Natural killer cell (primary cell): Measurements from ENCODE around the gene DHX34. TPM values are rescaled to one million over a fixed set of nuclear protein-coding genes. Genes with fewer than 3 reads are reported as not detected.
"Not testable (repeated sequence)": the region's sequence is repeated elsewhere in the genome, so short reads cannot be mapped to it uniquely, and the experiment has no call there.

Experiments used
- ATAC-seq, 3 donors: fragments of 150-1000 bp in 2 of 3; fragments of 200-7000 bp in 1 of 3; cut with Tn5 transposase; 1 replicate in 1 of 3; 2 replicates in 2 of 3; pipeline ENCODE4 v1.10.0; 2021; ENCODE audit warnings: mild to moderate bottlenecking in 2 of 3, moderate library complexity in 2 of 3
- DNase-seq, 2 donors: peaks; one replicate each; pipeline versions ENCODE4 v3.0.0 to v3.0.0-alpha.2; 2013 to 2021; ENCODE audit warnings: mixed read lengths in 1 of 2
- H3K27ac ChIP-seq: one replicate; pipeline ENCODE4 v1.5.1; 2013; ENCODE audit warnings: mild to moderate bottlenecking, low read length
- H3K27me3 ChIP-seq: one replicate; pipeline ENCODE4 v1.6.1; 2013; ENCODE audit warnings: low read length; ENCODE audit not compliant: control insufficient read depth, insufficient read depth
- H3K36me3 ChIP-seq: one replicate; pipeline ENCODE4 v1.6.1; 2013; ENCODE audit warnings: low read length; ENCODE audit not compliant: control insufficient read depth, insufficient read depth
- H3K4me1 ChIP-seq: one replicate; pipeline ENCODE4 v1.6.1; 2013; ENCODE audit warnings: low read length; ENCODE audit not compliant: control insufficient read depth, insufficient read depth
- H3K4me3 ChIP-seq: one replicate; pipeline ENCODE4 v1.5.1; 2013; ENCODE audit warnings: low read length
- H3K9me3 ChIP-seq: one replicate; pipeline ENCODE4 v1.6.1; 2013; ENCODE audit warnings: low read length; ENCODE audit not compliant: control insufficient read depth, insufficient read depth
- H3K27ac Mint-ChIP-seq, 2 donors: one replicate each; pipeline ENCODE4 v1.8.0; 2022; ENCODE audit warnings: mild to moderate bottlenecking in 2 of 2, mixed read lengths in 2 of 2, moderate library complexity in 1 of 2
- H3K27me3 Mint-ChIP-seq, 2 donors: one replicate each; pipeline ENCODE4 v1.8.0; 2022; ENCODE audit warnings: low read depth in 2 of 2, mixed read lengths in 2 of 2
- H3K36me3 Mint-ChIP-seq: one replicate; pipeline ENCODE4 v1.8.0; 2022; ENCODE audit warnings: mixed read lengths
- H3K4me1 Mint-ChIP-seq, 2 donors: one replicate each; pipeline ENCODE4 v1.8.0; 2022; ENCODE audit warnings: mixed read lengths in 2 of 2
- H3K4me3 Mint-ChIP-seq: one replicate; pipeline ENCODE4 v1.8.0; 2022; ENCODE audit warnings: mild to moderate bottlenecking, moderate library complexity, mixed read lengths
- H3K9me3 Mint-ChIP-seq, 2 donors: one replicate each; pipeline ENCODE4 v1.8.0; 2022; ENCODE audit warnings: mixed read lengths in 2 of 2
- WGBS: methylation state at CpG from one replicate; pipeline ENCODE4 v1.1.7; 2013; ENCODE audit warnings: missing lambda C conversion rate; ENCODE audit not compliant: insufficient coverage; 5-methylcytosine and 5-hydroxymethylcytosine counted together
- intact Hi-C: fragments of 100-400 bp; cut with micrococcal nuclease; formaldehyde crosslinking; loops from one replicate; pipeline ENCODE4 v1.14.2; 2022
- total RNA-seq, 4 donors: library from RNA; stranded (reverse); fragments of 120-200 nt in 1 of 4; gene quantifications; one replicate each; pipeline versions ENCODE4 v1.2.3 to v1.2.4, GENCODE V29; 2013 to 2022
- TF ChIP-seq, protein P1 (sequence below): fragments of 200-600 bp; IDR thresholded peaks from one replicate; pipeline ENCODE4 v1.8.0; 2022; ENCODE audit warnings: antibody characterized with exemption

Gene DHX34
- total RNA-seq, 3 donors from 2014 or later (not counting 1 experiment from before 2014, with no cell fraction given) = 19.8 to 25.9 (median 20.0) TPM

DNA sequence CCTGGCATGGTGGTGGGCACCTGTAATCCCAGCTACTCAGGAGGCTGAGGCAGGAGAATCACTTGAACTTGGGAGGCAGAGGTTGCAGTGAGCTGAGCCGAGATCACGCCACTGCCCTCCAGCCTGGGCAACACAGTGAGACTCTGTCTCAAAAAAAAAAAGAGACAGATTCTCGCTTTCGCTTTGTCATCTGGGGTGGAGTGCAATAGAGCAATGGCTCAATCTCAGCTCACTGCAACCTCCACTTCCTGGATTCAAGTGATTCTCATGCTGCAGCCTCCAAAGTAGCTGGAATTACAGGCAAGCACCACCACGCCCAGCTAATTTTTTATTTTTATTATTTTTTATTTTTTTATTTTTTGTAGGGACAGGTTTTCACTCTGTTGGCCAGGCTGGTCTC lies 39.6 kb downstream of the DHX34 start:
- WGBS = 45% methylated on average over 4 of the region's 5 CpGs
- Histone ChIP-seq H3K4me1 (peaks cover 24% of the 10 kb centered on the region), H3K27ac (peak overlapping the region; percentile 25)
- peak; percentile 59 to 73 (median 64) for ATAC-seq
- DNase-seq, H3K27me3 ChIP-seq, H3K36me3 Mint-ChIP-seq, H3K4me3 Mint-ChIP-seq, intact Hi-C loops, H3K36me3 ChIP-seq, H3K9me3 Mint-ChIP-seq, H3K9me3 ChIP-seq, H3K4me3 ChIP-seq: not testable (repeated sequence)
- Mint-ChIP-seq H3K27me3 (peaks cover 7 to 12% of the 10 kb centered on the region in 2 donors), H3K4me1 (peaks cover 15 to 17% of the 10 kb centered on the region in 2 donors), H3K27ac (peak overlapping the region in 1 of 2 donors; percentile 72)

DNA sequence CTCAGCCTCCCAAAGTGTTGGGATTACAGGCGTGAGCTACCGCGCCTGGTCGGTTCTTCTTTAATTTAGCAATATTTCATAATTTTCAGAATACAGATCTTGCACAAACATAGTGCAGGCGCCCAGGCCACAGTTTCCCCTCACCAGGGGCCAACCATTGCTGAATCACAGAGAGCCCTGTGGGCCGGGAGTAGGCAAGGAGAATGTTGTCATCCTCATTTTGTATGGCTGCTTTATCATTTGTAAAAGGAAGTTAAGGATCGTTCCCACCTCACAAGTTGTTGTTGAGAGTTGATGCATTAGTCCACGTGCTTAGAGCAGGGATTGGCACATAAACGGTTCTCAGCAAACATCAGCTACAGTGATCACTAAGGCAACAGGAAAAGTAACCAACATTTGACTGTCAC lies 40.0 kb downstream of the DHX34 start:
- TF ChIP-seq, protein P1, sequence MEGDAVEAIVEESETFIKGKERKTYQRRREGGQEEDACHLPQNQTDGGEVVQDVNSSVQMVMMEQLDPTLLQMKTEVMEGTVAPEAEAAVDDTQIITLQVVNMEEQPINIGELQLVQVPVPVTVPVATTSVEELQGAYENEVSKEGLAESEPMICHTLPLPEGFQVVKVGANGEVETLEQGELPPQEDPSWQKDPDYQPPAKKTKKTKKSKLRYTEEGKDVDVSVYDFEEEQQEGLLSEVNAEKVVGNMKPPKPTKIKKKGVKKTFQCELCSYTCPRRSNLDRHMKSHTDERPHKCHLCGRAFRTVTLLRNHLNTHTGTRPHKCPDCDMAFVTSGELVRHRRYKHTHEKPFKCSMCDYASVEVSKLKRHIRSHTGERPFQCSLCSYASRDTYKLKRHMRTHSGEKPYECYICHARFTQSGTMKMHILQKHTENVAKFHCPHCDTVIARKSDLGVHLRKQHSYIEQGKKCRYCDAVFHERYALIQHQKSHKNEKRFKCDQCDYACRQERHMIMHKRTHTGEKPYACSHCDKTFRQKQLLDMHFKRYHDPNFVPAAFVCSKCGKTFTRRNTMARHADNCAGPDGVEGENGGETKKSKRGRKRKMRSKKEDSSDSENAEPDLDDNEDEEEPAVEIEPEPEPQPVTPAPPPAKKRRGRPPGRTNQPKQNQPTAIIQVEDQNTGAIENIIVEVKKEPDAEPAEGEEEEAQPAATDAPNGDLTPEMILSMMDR = no peak
- H3K27ac Mint-ChIP-seq = peak overlapping the region in 1 of 2 donors; percentile 72
- H3K27ac ChIP-seq = peak overlapping the region; percentile 50
- DNase-seq = no peak
- ATAC-seq = peak; percentile 25 to 77 (median 41)
- no peak overlapping the region for H3K4me3 ChIP-seq
- intact Hi-C loops = no loop called here
- no peak overlapping the region for H3K4me3 Mint-ChIP-seq
- H3K36me3 Mint-ChIP-seq = no peaks in the 10 kb centered on the region
- H3K4me1 ChIP-seq = peaks cover 21% of the 10 kb centered on the region
- peaks cover 11 to 16% of the 10 kb centered on the region in 2 donors for H3K27me3 Mint-ChIP-seq
- WGBS = 74% methylated on average over 9 of the region's 9 CpGs
- no peaks in the 10 kb centered on the region for H3K27me3 ChIP-seq
- no peaks in the 10 kb centered on the region for H3K9me3 Mint-ChIP-seq
- no peaks in the 10 kb centered on the region for H3K36me3 ChIP-seq
- H3K9me3 ChIP-seq = no peaks in the 10 kb centered on the region
- peaks cover 15 to 17% of the 10 kb centered on the region in 2 donors for H3K4me1 Mint-ChIP-seq

DNA sequence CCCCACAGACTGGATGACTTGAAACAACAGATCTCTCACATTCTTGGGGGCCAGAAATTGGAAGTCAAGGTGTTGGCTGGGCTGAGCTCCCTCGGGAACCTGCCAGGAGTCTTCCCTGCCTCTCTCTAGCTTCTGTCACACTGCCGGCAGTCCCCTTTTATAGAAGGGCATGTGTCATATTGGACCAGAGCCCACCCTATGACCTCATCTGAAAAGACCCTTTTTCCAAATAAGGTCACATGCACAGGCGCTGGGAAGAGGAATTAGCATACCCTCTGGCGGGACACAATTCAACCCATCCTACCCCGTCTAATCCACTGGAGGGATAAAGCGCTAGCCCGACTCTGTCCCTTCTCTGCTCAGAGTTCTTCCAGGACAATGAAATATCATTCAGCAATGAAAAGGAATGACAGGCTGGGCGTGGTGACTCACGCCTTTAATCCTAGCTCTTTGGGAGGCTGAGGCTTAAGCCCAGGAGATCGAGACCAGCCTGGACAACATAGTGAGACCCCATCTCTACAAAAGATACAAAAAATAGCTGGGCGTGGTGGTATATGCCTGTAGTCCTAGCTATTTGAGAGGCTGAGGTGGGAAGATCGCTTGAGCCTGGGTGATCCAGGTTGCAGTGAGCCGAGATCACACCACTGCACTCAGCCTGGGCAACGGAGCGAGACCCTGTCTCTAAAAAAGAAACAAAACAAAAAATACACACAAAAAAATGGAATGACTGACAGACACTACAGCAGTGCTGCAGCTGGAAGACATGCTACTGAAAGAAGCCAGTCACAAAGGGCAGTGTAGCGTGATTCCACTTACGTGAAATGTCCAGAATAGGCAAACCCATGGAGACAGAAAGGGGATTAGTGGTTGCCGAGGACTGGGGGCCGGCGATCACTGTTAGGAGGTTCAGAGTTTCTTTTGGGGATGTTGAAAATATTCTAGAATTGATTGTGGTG lies 41.7 kb downstream of the DHX34 start:
- peak in 1 of 3 donors; percentile 7 for ATAC-seq
- Mint-ChIP-seq H3K27ac (peak overlapping the region in 1 of 2 donors; percentile 72), H3K9me3 (no peaks in the 10 kb centered on the region), H3K4me1 (peaks cover 15 to 17% of the 10 kb centered on the region in 2 donors), H3K4me3 (no peak overlapping the region), H3K27me3 (peaks cover 15 to 23% of the 10 kb centered on the region in 2 donors), H3K36me3 (no peaks in the 10 kb centered on the region)
- no peaks in the 10 kb centered on the region for H3K36me3 ChIP-seq
- H3K27me3 ChIP-seq = no peaks in the 10 kb centered on the region
- no peaks in the 10 kb centered on the region for H3K9me3 ChIP-seq
- H3K4me1 ChIP-seq = peaks cover 21% of the 10 kb centered on the region
- TF ChIP-seq, protein P1 = no peak
- intact Hi-C loops = loop anchor here (1.0 kb wide), 1 partner anchor 95 kb away; no protein-coding TSS in a partner anchor
- DNase-seq = no peak
- H3K27ac ChIP-seq = no peak overlapping the region
- H3K4me3 ChIP-seq = no peak overlapping the region
- WGBS = 86% methylated on average over 20 of the region's 20 CpGs

DNA sequence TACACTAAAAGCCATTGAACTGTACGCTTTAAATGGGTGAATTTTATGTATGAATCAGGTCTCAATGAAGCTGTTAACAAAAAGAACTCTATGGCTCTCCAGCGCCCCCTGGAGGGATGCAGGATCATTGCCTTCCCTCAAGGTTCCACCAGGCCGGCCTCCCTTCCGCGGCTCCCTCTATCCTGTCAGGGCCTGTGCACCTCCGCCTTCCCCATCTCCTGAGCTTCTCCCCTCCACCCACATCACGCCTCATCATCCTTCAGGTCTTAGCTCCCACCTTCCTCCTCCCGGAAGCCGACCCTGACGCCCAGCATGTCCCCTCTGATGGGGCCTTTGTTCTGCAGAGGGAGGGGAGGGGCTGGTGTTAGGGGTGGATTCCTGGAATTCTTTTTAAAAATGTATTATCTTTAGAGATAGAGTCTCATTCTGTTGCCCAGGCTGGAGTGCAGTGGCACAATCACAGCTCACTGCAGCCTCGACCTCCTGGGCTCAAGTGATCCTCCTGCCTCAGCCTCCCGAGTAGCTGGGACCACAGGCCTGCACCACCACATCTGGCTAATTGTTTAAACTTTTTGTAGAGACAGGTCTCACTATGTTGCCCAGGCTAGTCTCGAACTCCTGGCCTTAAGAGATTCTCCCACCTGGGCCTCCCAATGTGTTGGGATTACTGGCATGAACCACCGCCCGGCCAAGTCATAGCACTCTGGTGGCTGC lies 42.6 kb downstream of the DHX34 start:
- ATAC-seq (peak; percentile 85 to 90 (median 89)), DNase-seq (peak; percentile 83 to 87)
- H3K4me1 Mint-ChIP-seq = peaks cover 15 to 17% of the 10 kb centered on the region in 2 donors
- no peak overlapping the region for H3K4me3 Mint-ChIP-seq
- H3K9me3 Mint-ChIP-seq = no peaks in the 10 kb centered on the region
- Histone ChIP-seq H3K36me3 (no peaks in the 10 kb centered on the region), H3K9me3 (no peaks in the 10 kb centered on the region), H3K4me1 (peaks cover 21% of the 10 kb centered on the region), H3K27ac (no peak overlapping the region), H3K27me3 (no peaks in the 10 kb centered on the region), H3K4me3 (no peak overlapping the region)
- H3K36me3 Mint-ChIP-seq = no peaks in the 10 kb centered on the region
- WGBS = 39% methylated on average over 11 of the region's 15 CpGs
- no peak overlapping the region for H3K27ac Mint-ChIP-seq
- peaks cover 19 to 23% of the 10 kb centered on the region in 2 donors for H3K27me3 Mint-ChIP-seq
- intact Hi-C loops = loop anchor here (1.0 kb wide), 1 partner anchor 95 kb away; no protein-coding TSS in a partner anchor
- TF ChIP-seq, protein P1 = peak; percentile 93
